Calu3 (cell line): ENCODE results near the gene ZFP92. TPM values are rescaled to one million over a fixed set of nuclear protein-coding genes. Genes with fewer than 3 reads are reported as not detected.

Experiments
- BruUV-seq: library from RNA; stranded (reverse); fragments of 400-500 nt; replicated peaks from 2 replicates; lab custom pipeline; 2021; lab: Mats Ljungman, UMichigan
- CTCF ChIA-PET: fragments of 300-600 bp; sonication (Branson Sonifier 250); formaldehyde crosslinking; loops from one replicate; lab custom pipeline; 2022; ENCODE audit warnings: antibody characterized with exemption; lab: Charles Lee
- DNase-seq: peaks from one replicate; pipeline ENCODE4 v3.0.0; 2022
- H3K27ac Mint-ChIP-seq: one replicate; pipeline ENCODE4 v1.8.0; 2022; ENCODE audit warnings: mixed read lengths; ENCODE audit not compliant: unreplicated experiment
- H3K27me3 Mint-ChIP-seq: one replicate; pipeline ENCODE4 v1.8.0; 2022; ENCODE audit warnings: mixed read lengths; ENCODE audit not compliant: unreplicated experiment
- H3K36me3 Mint-ChIP-seq: one replicate; pipeline ENCODE4 v1.8.0; 2022; ENCODE audit warnings: mild to moderate bottlenecking, moderate library complexity, mixed read lengths; ENCODE audit not compliant: insufficient read depth, unreplicated experiment
- H3K4me1 Mint-ChIP-seq: one replicate; pipeline ENCODE4 v1.8.0; 2022; ENCODE audit warnings: mild to moderate bottlenecking, low read depth, mixed read lengths; ENCODE audit not compliant: unreplicated experiment
- H3K4me3 Mint-ChIP-seq: one replicate; pipeline ENCODE4 v1.8.0; 2022; ENCODE audit warnings: mild to moderate bottlenecking, low read depth, moderate library complexity, mixed read lengths; ENCODE audit not compliant: unreplicated experiment
- H3K9me3 Mint-ChIP-seq: one replicate; pipeline ENCODE4 v1.8.0; 2022; ENCODE audit warnings: low read depth, mixed read lengths; ENCODE audit not compliant: unreplicated experiment
- CTCF ChIP-seq: fragments of 200-600 bp; IDR thresholded peaks from one replicate; pipeline ENCODE4 v1.8.0; 2022; ENCODE audit warnings: antibody characterized with exemption; ENCODE audit not compliant: unreplicated experiment
- intact Hi-C: fragments of 100-400 bp; cut with micrococcal nuclease; formaldehyde crosslinking; loops from one replicate; pipeline ENCODE4 v1.10.0; 2022; ENCODE audit not compliant: unreplicated experiment
- total RNA-seq: library from RNA; stranded (reverse); gene quantifications from 2 replicates; pipeline ENCODE4 v1.2.3, GENCODE V29; 2022

Gene ZFP92
- total RNA-seq, 1 experiment from 2014 or later, result 0.19 TPM

GRCh38 chrX:153421856-153422255 is 10.6 kb downstream of the ZFP92 start:
- no peak for TF ChIP-seq CTCF
- DNase-seq, result no peak
- H3K27ac Mint-ChIP-seq, result no peak overlapping the region
- BruUV-seq, result no TSS peak
- H3K4me1 Mint-ChIP-seq, result no peaks in the 10 kb centered on the region
- H3K27me3 Mint-ChIP-seq, result peaks cover 83% of the 10 kb centered on the region
- no peaks in the 10 kb centered on the region for H3K36me3 Mint-ChIP-seq
- intact Hi-C loops, result no loop called here
- no peak overlapping the region for H3K4me3 Mint-ChIP-seq
- no peaks in the 10 kb centered on the region for H3K9me3 Mint-ChIP-seq
- CTCF ChIA-PET, result no interaction called here

- TF ChIP-seq CTCF, result no peak
- no TSS peak for BruUV-seq
- no peak overlapping the region for H3K4me3 Mint-ChIP-seq
- CTCF ChIA-PET, result no interaction called here
- no peak for DNase-seq
- peaks cover 2% of the 10 kb centered on the region for H3K9me3 Mint-ChIP-seq
- no peaks in the 10 kb centered on the region for H3K36me3 Mint-ChIP-seq
- intact Hi-C loops, result no loop called here
- no peaks in the 10 kb centered on the region for H3K4me1 Mint-ChIP-seq
- H3K27ac Mint-ChIP-seq, result no peak overlapping the region
- H3K27me3 Mint-ChIP-seq, result peaks cover 83% of the 10 kb centered on the region
Observed at GRCh38 chrX:153423652-153424051, 12.4 kb downstream of the ZFP92 start.

- H3K27ac Mint-ChIP-seq, result no peak overlapping the region
- peaks cover 84% of the 10 kb centered on the region for H3K27me3 Mint-ChIP-seq
- no TSS peak for BruUV-seq
- DNase-seq, result no peak
- CTCF ChIA-PET, result no interaction called here
- TF ChIP-seq CTCF, result no peak
- H3K9me3 Mint-ChIP-seq, result peaks cover 4% of the 10 kb centered on the region
- H3K4me3 Mint-ChIP-seq, result no peak overlapping the region
- intact Hi-C loops, result no loop called here
- no peaks in the 10 kb centered on the region for H3K4me1 Mint-ChIP-seq
- no peaks in the 10 kb centered on the region for H3K36me3 Mint-ChIP-seq
Observed at GRCh38 chrX:153426204-153426603, 14.9 kb downstream of the ZFP92 start.

- H3K9me3 Mint-ChIP-seq, result peaks cover 5% of the 10 kb centered on the region
- no peak overlapping the region for H3K27ac Mint-ChIP-seq
- DNase-seq, result no peak
- intact Hi-C loops, result no loop called here
- CTCF ChIA-PET, result no interaction called here
- no peak overlapping the region for H3K4me3 Mint-ChIP-seq
- H3K27me3 Mint-ChIP-seq, result peaks cover 88% of the 10 kb centered on the region
- no peaks in the 10 kb centered on the region for H3K36me3 Mint-ChIP-seq
- BruUV-seq, result no TSS peak
- no peak for TF ChIP-seq CTCF
- no peaks in the 10 kb centered on the region for H3K4me1 Mint-ChIP-seq
Observed at GRCh38 chrX:153430796-153431195, 19.5 kb downstream of the ZFP92 start.
